NT2/D1 (cell line): Measurements from ENCODE around the gene CAMTA1.
A peak's percentile ranks its signal among the peaks of the same experiment; 100 is the strongest.

ENCODE experiments used
- DNase-seq: peaks from one replicate; pipeline ENCODE4 v3.0.0-alpha.2; 2011; ENCODE audit warnings: low read depth, low spot score
- H3K27me3 ChIP-seq: 2 replicates; pipeline ENCODE4 v1.6.0; 2011; ENCODE audit warnings: mild to moderate bottlenecking; ENCODE audit not compliant: insufficient read length, insufficient read depth
- H3K36me3 ChIP-seq: 2 replicates; pipeline ENCODE4 v1.6.1; 2011; ENCODE audit warnings: mild to moderate bottlenecking, low read length, mixed read lengths; ENCODE audit not compliant: insufficient read depth, insufficient read length
- H3K4me1 ChIP-seq: 2 replicates; pipeline ENCODE4 v1.5.1; 2011; ENCODE audit not compliant: insufficient read depth, insufficient read length
- H3K4me3 ChIP-seq: 2 replicates; pipeline ENCODE4 v1.5.1; 2011; ENCODE audit warnings: low read depth; ENCODE audit not compliant: insufficient read length
- H3K9ac ChIP-seq: 2 replicates; pipeline ENCODE4 v1.6.0; 2011; ENCODE audit warnings: low read depth; ENCODE audit not compliant: insufficient read length
- H3K9me3 ChIP-seq: 2 replicates; pipeline ENCODE4 v1.5.1; 2011; ENCODE audit warnings: mild to moderate bottlenecking, low read length; ENCODE audit not compliant: insufficient read depth
- SUZ12 ChIP-seq: IDR thresholded peaks from 2 replicates; pipeline ENCODE4 v1.6.1; 2011; ENCODE audit not compliant: insufficient read length, insufficient read depth; ENCODE audit errors: extremely low read depth
- YY1 ChIP-seq: IDR thresholded peaks from 2 replicates; pipeline ENCODE4 v1.6.1; 2011; ENCODE audit not compliant: insufficient read length, insufficient read depth
- ZNF274 ChIP-seq: IDR thresholded peaks from 2 replicates; pipeline ENCODE4 v1.6.1; 2011; ENCODE audit warnings: mild to moderate bottlenecking, low read depth, low read length

Gene CAMTA1

GRCh38 chr1:7611421-7612010 is 826.3 kb downstream of the CAMTA1 start:
- TF ChIP-seq SUZ12, result no peak
- TF ChIP-seq YY1, result no peak
- no peak for TF ChIP-seq ZNF274
- H3K9me3 ChIP-seq, result no peaks in the 10 kb centered on the region
- no peak overlapping the region for H3K4me3 ChIP-seq
- H3K9ac ChIP-seq, result no peak overlapping the region
- H3K36me3 ChIP-seq, result no peaks in the 10 kb centered on the region
- no peaks in the 10 kb centered on the region for H3K27me3 ChIP-seq
- DNase-seq, result no peak
- peaks cover 7% of the 10 kb centered on the region for H3K4me1 ChIP-seq

GRCh38 chr1:7613106-7613850 is 828.0 kb downstream of the CAMTA1 start:
- Histone ChIP-seq H3K9me3 (no peaks in the 10 kb centered on the region), H3K4me1 (peaks cover 12% of the 10 kb centered on the region)
- DNase-seq, result no peak

GRCh38 chr1:7613851-7614205 is 828.6 kb downstream of the CAMTA1 start:
- H3K4me3 ChIP-seq, result no peak overlapping the region
- TF ChIP-seq SUZ12, result no peak
- TF ChIP-seq YY1, result no peak
- TF ChIP-seq ZNF274, result no peak
- DNase-seq, result no peak
- H3K36me3 ChIP-seq, result no peaks in the 10 kb centered on the region
- H3K4me1 ChIP-seq, result peaks cover 12% of the 10 kb centered on the region
- H3K9me3 ChIP-seq, result no peaks in the 10 kb centered on the region
- H3K27me3 ChIP-seq, result no peaks in the 10 kb centered on the region
- H3K9ac ChIP-seq, result no peak overlapping the region

More at GRCh38 chr1:7613106-7613850, 828.0 kb downstream of the CAMTA1 start:
- Histone ChIP-seq H3K4me3 (no peak overlapping the region), H3K9ac (no peak overlapping the region), H3K27me3 (no peaks in the 10 kb centered on the region), H3K36me3 (no peaks in the 10 kb centered on the region)
- no peak for TF ChIP-seq SUZ12
- no peak for TF ChIP-seq ZNF274
- TF ChIP-seq YY1, result no peak

- Histone ChIP-seq H3K4me1 (peaks cover 8% of the 10 kb centered on the region), H3K4me3 (no peak overlapping the region), H3K27me3 (no peaks in the 10 kb centered on the region), H3K9ac (no peak overlapping the region), H3K36me3 (no peaks in the 10 kb centered on the region), H3K9me3 (no peaks in the 10 kb centered on the region)
- DNase-seq, result no peak
- TF ChIP-seq SUZ12 (no peak), ZNF274 (no peak), YY1 (no peak)
These were observed 829.4 kb downstream of the CAMTA1 start for GRCh38 chr1:7614576-7615074.

GRCh38 chr1:7615138-7615537 is 829.9 kb downstream of the CAMTA1 start:
- Histone ChIP-seq H3K4me3 (no peak overlapping the region), H3K9me3 (no peaks in the 10 kb centered on the region), H3K9ac (no peak overlapping the region), H3K36me3 (no peaks in the 10 kb centered on the region), H3K27me3 (no peaks in the 10 kb centered on the region), H3K4me1 (peaks cover 8% of the 10 kb centered on the region)
- no peak for DNase-seq
- TF ChIP-seq SUZ12 (no peak), YY1 (no peak), ZNF274 (no peak)

GRCh38 chr1:7616076-7616832 is 831.0 kb downstream of the CAMTA1 start:
- no peak overlapping the region for H3K4me3 ChIP-seq
- no peaks in the 10 kb centered on the region for H3K36me3 ChIP-seq
- DNase-seq, result peak; percentile 36
- no peak for TF ChIP-seq YY1
- no peak for TF ChIP-seq SUZ12
- no peak for TF ChIP-seq ZNF274
- H3K9ac ChIP-seq, result no peak overlapping the region
- no peaks in the 10 kb centered on the region for H3K27me3 ChIP-seq
- H3K4me1 ChIP-seq, result peaks cover 5% of the 10 kb centered on the region
- H3K9me3 ChIP-seq, result no peaks in the 10 kb centered on the region

GRCh38 chr1:7616953-7617352 is 831.7 kb downstream of the CAMTA1 start:
- Histone ChIP-seq H3K36me3 (no peaks in the 10 kb centered on the region), H3K27me3 (no peaks in the 10 kb centered on the region), H3K9ac (no peak overlapping the region), H3K4me1 (peaks cover 5% of the 10 kb centered on the region), H3K4me3 (no peak overlapping the region), H3K9me3 (no peaks in the 10 kb centered on the region)
- no peak for TF ChIP-seq YY1
- no peak for TF ChIP-seq SUZ12
- TF ChIP-seq ZNF274, result no peak
- DNase-seq, result no peak
